ENCODE measurements around the gene DENND5A.

The DENND5A gene

GRCh38 chr11:9092853-9093778 lies 172.0 kb downstream of the DENND5A start:
- DNase-seq = no peak

- DNase-seq = no peak
Observed at GRCh38 chr11:9092072-9092471, 173.1 kb downstream of the DENND5A start.

- no peak for DNase-seq
Observed at GRCh38 chr11:9091044-9091922, 173.9 kb downstream of the DENND5A start, which contains the start of gene SCUBE2. Gene SCUBE2, minus strand, starts transcription at chr11:9091599. Its CDS starts 71 bp downstream, at chr11:9091528.

- DNase-seq = no peak
Observed at GRCh38 chr11:9090488-9091043, 174.6 kb downstream of the DENND5A start.

GRCh38 chr11:9089636-9090035 lies 175.5 kb downstream of the DENND5A start:
- no peak for DNase-seq

GRCh38 chr11:9089061-9089460 lies 176.1 kb downstream of the DENND5A start:
- no peak for DNase-seq
